Cardiac fibroblast (primary cell): ENCODE data around the gene OR5M11.

Experiments
- DNase-seq, 2 donors: peaks; one replicate each; pipeline versions ENCODE4 v3.0.0 to v3.0.0-alpha.2; 2010; ENCODE audit warnings: low read depth in 2 of 2
- H3K4me3 ChIP-seq, 2 donors: replicated peaks in 1 of 2; 1 replicate in 1 of 2; 2 replicates in 1 of 2; pipeline ENCODE4 v1.5.1; 2011; ENCODE audit warnings: low read depth in 2 of 2, low read length in 2 of 2, mild to moderate bottlenecking in 2 of 2, moderate library complexity in 1 of 2
- CTCF ChIP-seq: IDR thresholded peaks from one replicate; pipeline ENCODE4 v1.5.1; 2011; ENCODE audit warnings: low read depth, mild to moderate bottlenecking, low read length, inconsistent platforms

OR5M11 gene

GRCh38 chr11:56531856-56532255 lies 11.2 kb downstream of the OR5M11 start:
- no peak for TF ChIP-seq CTCF
- DNase-seq, result no peak
- no peak overlapping the region for H3K4me3 ChIP-seq

- TF ChIP-seq CTCF, result no peak
- H3K4me3 ChIP-seq, result no peak overlapping the region
- DNase-seq, result peak in 1 of 2 donors; percentile 1
Observed at GRCh38 chr11:56522008-56522407, 21.0 kb downstream of the OR5M11 start.

- TF ChIP-seq CTCF, result no peak
- no peak for DNase-seq
Observed at GRCh38 chr11:56513280-56513679, 29.8 kb downstream of the OR5M11 start.

GRCh38 chr11:56509439-56509838 lies 33.6 kb downstream of the OR5M11 start:
- TF ChIP-seq CTCF, result no peak
- no peak for DNase-seq
- no peak overlapping the region for H3K4me3 ChIP-seq

More at GRCh38 chr11:56513280-56513679, 29.8 kb downstream of the OR5M11 start:
- no peak overlapping the region for H3K4me3 ChIP-seq

- H3K4me3 ChIP-seq, result no peak overlapping the region
- no peak for DNase-seq
- TF ChIP-seq CTCF, result no peak
Observed at GRCh38 chr11:56497010-56497409, 46.0 kb downstream of the OR5M11 start.

- TF ChIP-seq CTCF, result no peak
- no peak for DNase-seq
- H3K4me3 ChIP-seq, result no peak overlapping the region
Observed at GRCh38 chr11:56495117-56495516, 47.9 kb downstream of the OR5M11 start.
